Erythroblast (primary cell): ENCODE data around the gene CDYL2.

Experiments used
- GATA1 ChIP-seq: IDR thresholded peaks from 2 replicates; pipeline ENCODE4 v1.6.1; 2011; ENCODE audit warnings: low read depth, mild to moderate bottlenecking, control low read depth, low read length, moderate library complexity
- POLR2A ChIP-seq: IDR thresholded peaks from 2 replicates; pipeline ENCODE4 v1.6.1; 2011; ENCODE audit warnings: mild to moderate bottlenecking, low read length

DNA sequence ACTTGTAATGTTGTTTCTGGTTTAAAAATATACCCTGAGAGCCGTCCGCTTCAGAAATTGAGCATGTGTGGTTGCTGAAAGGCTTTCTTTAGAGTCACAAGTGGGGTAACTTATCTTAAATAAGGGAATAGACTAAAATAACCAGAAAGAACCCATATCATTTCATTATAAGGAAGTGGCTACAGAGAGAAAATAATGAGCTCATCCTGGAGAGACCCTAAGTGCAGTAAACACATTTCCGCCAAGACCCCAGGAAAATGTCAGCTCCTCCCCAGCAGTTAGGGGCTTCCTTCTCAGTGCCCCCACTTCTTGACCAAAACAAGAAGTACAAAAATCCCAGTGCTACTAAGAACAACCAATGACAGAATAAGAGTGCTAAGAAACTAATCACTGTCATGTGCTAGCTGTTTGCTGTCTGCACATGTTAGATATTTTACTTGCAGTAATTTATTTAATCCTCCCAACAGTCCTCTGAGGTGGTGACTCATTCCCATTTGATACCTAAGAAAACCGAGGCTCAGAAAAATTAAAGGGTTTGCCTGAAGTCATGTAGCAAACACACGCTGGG lies 83.5 kb downstream of the CDYL2 start:
- TF ChIP-seq POLR2A (no peak), GATA1 (no peak)
